ENCODE results near the gene FAM221A.
"Not testable (repeated sequence)": the region's sequence is repeated elsewhere in the genome, so short reads cannot be mapped to it uniquely, and the experiment has no call there.

The FAM221A gene

DNA sequence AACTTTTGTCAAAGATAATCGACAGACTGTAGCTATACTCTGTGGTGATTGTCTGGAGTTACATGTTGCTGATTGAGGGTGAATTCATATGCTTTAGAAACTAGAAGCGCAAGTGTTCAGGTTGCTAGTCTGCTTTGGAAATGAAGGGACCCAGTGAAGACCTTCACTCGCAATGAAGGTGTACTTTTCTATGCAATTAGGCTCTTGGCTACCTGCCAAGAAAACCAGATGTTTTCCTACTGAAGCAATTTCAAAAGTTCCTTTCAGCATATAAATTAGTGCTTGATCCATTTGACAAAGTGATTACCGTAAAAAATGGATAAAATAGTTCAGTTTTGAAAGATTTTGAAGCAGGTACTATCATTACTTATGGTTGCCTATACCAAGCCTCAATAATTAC lies 20.0 kb downstream of the FAM221A start:
- no peak for DNase-seq (ENCODE audit: low spot score)

DNA sequence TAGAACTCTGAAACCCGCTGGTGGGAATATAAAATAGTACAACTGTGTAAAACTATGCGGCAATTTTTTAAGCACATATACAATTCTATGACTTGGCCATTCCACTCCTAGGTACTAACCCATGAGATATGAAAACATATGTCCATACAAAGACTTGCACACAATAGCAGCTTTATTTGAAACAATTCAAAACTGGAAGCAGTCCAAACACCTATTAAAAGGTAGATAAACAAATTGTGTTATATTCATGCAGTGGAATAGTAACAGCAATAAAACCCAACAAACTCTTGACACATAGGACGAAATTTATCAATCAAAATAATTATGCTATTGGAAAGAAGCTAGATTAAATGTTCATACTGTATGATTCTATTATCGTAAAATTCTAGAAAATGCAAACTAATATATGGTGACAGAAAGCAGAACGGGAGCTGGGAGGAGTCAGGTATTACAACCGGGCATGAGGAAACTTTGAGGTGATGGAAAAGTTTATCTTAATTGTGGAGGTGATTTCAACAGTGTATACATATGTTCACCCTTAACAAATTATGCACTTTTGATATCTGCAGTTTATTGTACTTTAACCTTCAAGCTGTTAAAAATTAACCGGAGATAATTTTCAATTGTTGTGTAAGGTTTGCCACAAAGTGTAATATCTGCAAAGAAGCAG lies 29.2 kb downstream of the FAM221A start:
- no peak for DNase-seq (ENCODE audit: low spot score)

DNA sequence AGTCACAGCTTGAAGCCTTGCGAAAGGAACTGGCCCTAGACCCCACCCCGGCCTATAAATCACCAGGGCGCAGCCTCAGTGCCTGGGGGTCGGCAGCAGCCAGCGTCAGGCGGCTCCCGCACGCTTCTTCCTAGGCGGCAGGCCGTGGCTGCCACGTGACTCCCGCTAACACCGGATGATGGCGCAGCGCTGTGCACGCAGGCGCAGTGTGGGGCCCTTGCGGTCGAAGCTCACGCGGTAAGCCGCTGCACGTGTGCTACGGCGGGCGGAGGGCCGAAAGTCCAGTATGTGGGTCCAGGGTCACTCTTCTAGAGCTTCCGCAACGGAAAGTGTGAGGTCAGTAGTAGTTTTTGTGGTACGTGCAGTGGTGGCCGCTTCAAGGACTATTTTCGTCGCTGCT lies 30.0 kb downstream of the FAM221A start, which contains the start of gene STK31:
Gene STK31, plus strand, starts transcription at position 220 of the 400 bp plus-strand sequence. Its CDS starts 67 bp downstream, at position 287.
- DNase-seq (ENCODE audit: low spot score) = no peak

DNA sequence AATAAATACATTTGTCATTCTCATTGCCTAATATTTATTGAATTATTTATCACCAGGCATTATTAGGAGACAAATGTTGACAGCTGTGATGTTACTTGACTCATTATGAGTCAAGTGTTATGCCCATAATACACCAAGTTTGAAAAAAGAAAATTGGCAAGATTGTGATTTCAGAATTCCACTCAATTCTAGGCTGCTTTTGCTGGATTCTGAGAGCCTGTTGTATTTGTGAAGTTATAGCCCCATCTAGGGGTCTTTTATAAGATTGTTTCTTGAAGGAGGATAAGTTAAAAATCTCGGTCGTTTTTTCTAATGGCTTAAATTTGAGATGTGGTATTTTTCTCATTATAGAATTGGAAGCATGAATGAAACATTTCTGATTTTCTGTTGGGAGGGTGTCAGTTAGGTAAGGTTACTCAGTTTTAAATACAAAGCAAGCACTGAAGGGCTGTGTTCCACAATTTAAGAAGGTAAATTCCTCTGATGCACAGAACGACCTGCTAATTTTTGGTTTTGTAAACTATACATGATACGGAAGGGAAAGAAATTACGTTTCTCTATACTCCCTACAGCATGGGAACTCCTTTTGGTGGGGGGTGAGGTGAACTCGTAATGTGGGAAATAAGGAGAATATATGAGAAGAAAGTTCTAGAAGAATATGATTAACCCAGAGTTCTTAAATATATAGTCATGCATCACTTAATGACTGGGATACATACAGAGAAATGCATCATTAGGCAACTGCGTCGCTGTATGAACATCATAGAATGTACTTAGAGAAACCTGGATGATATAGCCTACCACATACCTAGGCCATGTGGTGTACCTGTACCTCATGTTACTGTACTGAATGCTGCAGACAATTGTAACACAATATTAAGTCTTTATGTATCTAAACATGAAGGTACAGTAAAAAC lies 32.6 kb downstream of the FAM221A start:
- peak; percentile 47 for DNase-seq (ENCODE audit: low spot score)

DNA sequence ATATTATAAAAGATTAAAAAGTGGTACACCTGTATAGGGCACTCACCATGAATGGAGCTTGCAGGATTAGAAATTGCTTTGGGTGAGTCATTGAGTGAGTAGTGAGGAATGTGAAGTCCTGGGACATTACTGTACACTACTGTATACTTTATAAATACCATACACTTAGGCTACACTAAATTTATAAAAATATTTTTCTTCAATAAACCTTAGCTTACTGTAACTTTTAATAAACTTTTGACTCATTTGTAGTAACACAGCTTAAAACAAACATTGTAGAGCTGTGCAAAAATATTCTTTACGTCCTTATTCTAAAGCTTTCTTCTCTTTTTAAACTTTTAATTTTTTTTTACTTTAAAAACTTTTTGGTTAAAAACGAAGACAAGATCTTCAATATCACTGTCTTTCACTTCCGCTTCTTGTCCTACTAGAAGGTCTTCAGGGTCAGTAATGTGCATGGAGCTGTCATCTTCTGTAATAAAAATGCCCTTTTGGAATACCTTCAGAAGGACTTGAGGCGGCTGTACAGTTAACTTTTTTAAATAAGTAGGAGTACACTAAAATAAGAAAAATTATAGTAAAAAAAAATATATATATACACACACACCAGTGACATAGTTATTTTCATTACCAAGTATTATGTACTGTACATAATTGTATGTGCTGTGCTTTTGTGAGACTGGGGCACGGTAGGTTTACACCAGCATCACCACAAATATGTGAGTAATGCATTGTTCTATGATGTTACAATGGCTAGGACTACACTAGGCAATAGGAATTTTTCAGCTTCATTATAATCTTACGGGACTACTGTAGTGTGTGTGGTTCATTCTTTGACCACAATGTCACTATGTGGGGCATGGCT lies 33.5 kb downstream of the FAM221A start:
- DNase-seq (ENCODE audit: low spot score) = no peak

DNA sequence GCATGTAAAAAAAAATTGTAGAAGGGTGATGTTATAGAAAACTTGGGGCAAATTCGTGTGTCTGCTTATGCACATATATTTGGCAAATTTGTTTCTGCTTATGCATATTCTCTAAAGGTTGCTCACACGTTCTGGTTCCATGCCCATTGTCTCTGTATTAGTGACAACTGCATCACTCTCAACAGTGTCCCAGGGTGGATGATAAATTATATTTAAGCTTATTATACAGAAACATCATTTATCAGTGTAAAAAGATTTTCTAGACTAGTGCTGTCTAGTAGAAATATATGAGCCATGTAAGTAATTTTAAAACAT lies 34.1 kb downstream of the FAM221A start:
- no peak for DNase-seq (ENCODE audit: low spot score)

DNA sequence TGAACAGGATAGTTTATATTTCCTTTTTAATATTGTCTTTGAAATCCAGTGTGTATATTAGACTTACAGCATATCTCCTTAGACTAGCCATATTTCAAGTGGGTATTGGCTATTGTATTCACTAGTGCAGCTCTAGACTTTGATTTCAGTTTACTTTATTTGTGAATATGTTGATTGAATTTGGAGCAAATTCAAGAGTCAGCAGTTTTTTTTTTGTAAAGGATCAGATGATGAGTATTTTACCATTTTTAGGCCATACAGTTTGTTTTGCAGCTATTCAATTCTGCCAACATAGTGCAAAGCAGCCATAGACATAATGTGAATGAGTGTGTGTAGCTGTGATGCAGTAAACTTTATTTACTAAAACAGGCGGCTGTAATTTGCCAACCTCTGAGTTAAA lies 34.6 kb downstream of the FAM221A start:
- no peak for DNase-seq (ENCODE audit: low spot score)

DNA sequence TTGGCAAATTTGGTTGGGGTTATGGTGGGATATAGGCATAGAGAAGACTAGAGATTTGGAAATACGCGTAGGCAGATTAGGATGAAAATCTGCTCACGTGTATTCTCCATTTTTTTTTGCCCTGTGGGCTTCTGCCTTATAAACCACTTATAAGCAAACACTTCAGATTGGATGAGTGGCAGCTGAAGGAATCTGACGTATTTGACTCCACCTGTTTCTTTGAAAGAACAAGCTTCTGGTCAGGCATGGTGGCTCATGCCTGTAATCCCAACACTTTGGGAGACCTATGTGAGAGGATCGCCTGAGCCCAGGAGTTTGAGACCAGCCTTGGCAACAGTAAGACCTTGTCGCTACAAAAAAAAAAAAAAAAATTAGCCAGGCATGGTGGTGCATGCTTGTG lies 35.1 kb downstream of the FAM221A start:
- DNase-seq (ENCODE audit: low spot score) = no peak

DNA sequence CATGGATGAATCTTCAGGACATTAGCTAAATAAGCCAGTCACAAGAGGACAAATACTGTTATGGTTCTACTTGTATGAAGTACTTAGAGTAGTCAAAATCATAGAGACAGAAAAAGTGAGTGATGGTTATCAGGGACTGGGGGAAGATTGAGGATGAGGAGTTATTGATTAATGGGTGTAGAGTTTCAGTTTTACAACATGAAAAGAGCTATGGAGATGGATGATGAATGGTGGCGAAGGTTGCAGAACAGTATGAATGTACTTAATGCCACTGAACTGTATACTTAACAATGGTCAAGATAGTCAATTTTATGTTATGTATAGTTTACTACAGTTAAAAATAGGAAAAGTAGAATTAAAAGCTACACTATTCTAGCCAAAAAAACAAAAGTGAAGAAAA lies 37.8 kb downstream of the FAM221A start:
- DNase-seq (ENCODE audit: low spot score) = no peak

DNA sequence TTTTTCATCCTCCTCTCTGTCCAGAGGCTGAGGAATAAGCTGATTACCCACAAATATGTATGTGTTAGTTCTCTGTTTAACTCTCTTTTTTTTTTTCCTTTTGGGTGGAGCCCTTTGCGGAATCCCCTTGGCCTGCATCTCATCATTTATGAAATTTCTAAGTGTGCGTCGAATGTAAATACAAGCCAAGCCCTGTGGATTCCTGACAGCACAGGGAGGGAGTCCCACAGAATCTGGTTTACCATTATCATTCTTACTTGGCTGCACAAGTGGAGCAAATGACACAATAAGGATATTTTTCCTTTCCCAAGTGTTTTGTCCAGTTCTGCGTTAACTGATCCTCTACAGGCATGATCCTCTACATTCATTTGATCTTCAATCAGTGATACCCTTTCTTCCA lies 41.5 kb downstream of the FAM221A start:
- DNase-seq (ENCODE audit: low spot score) = no peak

DNA sequence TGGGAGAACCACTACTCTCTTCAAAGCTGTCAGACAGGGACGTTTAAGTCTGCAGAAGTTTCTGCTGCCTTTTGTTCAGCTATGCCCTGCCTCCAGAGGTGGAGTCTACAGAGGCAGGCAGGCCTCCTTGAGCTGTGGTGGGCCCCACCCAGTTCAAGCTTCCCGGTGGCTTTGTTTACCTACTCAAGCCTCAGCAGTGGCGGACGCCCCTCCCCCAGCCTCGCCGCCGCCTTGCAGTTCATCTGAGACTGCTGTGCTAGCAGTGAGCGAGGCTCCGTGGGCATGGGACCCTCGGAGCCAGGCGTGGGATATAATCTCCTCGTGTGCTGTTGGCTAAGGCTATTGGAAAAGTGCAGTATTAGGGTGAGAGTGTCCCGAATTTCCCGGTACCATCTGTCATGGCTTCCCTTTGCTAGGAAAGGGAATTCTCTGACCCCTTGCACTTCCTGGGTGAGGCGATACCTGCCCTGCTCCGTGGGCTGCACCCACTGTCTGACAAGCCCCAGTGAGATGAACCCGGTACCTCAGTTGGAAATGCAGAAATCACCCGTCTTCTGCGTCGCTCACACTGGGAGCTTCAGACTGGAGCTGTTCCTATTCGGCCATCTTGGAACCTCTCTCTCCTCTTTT lies 42.7 kb downstream of the FAM221A start:
- DNase-seq (ENCODE audit: low spot score) = not testable (repeated sequence)

DNA sequence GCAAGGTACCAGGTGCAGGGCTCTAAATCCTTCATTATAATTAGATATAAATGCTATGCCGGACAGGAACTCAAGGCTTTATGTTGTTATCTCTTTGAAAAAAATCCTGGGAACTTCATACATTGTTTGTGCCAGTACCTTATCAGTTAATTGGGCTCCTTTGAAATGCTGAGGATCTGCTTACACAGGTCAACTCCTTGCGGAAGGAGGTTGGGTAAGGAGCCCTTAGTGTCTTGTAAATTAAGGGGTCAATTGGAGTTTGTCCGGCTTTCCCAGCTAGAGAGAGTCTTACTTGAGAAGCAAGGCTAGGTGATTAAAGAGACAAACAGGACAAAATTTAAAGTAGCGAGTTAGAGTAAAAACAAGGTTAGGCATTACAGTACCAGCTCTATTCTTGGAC lies 44.1 kb downstream of the FAM221A start:
- not testable (repeated sequence) for DNase-seq (ENCODE audit: low spot score)

DNA sequence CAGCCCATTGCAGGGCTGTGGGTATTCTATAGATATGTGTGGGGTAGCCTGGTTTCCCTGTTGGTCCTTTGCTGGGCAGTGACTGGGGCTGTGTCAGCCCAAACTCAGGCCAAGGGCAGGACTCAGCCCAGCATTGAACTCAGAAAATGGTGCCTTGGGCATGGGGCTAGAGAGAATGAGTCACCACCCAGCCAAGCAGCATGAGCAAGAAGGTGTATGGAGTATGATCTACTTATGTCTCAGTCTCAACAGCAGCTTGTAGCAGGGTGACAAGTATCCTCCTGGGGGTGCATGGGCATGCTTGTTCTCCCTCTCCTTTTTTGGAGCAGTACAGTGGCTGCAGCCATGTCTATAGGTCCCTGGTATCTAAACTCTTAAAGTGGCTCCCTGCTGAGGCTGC lies 62.1 kb downstream of the FAM221A start:
- DNase-seq (ENCODE audit: low spot score) = no peak

DNA sequence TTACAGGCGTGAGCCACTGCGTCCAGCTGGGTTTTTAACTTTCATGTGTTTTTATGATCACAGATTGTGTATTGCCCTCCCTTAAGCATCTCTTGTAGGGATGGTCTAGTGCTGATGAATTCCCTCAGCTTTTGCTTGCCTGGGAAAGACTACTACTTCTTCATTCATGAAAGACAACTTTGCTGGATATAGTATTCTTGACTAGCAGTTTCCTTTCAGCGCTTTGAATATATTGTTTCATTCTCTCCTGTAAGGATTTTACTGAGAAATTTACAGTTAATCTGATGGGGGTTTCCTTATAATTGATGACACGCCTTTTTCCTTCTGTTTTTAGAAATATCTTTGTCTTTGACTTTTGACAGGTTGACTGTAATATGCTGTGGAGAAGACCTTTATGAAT lies 63.2 kb downstream of the FAM221A start:
- no peak for DNase-seq (ENCODE audit: low spot score)

DNA sequence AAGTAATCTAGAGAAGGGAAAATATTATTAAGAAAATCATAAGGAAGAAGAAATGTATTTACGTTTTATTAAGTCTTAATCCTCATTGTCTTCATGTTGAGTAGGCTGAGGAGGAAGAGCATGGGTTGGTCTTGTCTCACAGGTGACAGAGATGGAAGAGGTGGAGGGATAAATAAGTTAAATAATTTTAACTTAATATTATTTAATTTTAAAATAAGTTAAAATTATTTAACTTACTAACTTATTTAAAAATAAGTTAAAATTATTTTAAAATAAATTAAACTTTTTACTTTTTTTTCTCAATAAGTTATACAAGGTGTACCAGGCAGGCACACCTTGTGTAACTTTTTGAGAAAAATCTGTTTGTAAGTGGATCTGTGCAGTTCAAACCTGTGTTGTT lies 66.6 kb downstream of the FAM221A start:
- DNase-seq (ENCODE audit: low spot score) = no peak

DNA sequence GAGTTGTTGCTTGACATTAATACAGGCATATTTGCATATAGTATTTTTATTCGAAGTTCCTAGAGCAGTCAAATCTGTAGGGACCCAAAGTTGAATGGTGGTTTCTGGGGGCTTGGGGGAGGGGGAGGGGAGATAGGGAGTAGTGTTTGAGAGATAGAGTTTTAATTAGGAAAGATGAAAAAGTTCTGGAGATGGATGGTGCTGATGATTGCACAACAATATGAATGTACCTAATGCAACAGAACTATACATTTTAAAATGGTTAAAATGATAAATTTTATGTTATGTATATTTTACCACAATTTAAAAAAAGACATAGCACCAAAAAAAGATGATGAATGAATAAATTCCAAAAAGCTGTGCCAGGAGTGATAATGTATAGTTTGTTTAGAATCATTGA lies 71.9 kb downstream of the FAM221A start:
- DNase-seq (ENCODE audit: low spot score) = no peak
